Osteocyte (in vitro differentiated cells): ENCODE data around the gene ZNF827. TPM values are rescaled to one million over a fixed set of nuclear protein-coding genes. Genes with fewer than 3 reads are reported as not detected.

Experiments
- DNase-seq: peaks from one replicate; pipeline ENCODE4 v3.0.0; 2021; ENCODE audit warnings: mixed read lengths; ENCODE audit not compliant: unreplicated experiment; ENCODE audit errors: extremely low spot score
- H3K27ac Mint-ChIP-seq: one replicate; pipeline ENCODE4 v1.8.0; 2021; ENCODE audit warnings: mild to moderate bottlenecking, mixed read lengths; ENCODE audit not compliant: unreplicated experiment
- H3K27me3 Mint-ChIP-seq: one replicate; pipeline ENCODE4 v1.8.0; 2021; ENCODE audit warnings: mixed read lengths; ENCODE audit not compliant: unreplicated experiment
- H3K36me3 Mint-ChIP-seq: one replicate; pipeline ENCODE4 v1.8.0; 2021; ENCODE audit warnings: mixed read lengths; ENCODE audit not compliant: unreplicated experiment
- H3K4me1 Mint-ChIP-seq: one replicate; pipeline ENCODE4 v1.8.0; 2021; ENCODE audit warnings: mixed read lengths; ENCODE audit not compliant: unreplicated experiment
- H3K4me3 Mint-ChIP-seq: one replicate; pipeline ENCODE4 v1.8.0; 2021; ENCODE audit warnings: mild to moderate bottlenecking, moderate library complexity, mixed read lengths; ENCODE audit not compliant: unreplicated experiment
- H3K9me3 Mint-ChIP-seq: one replicate; pipeline ENCODE4 v1.8.0; 2021; ENCODE audit warnings: mixed read lengths; ENCODE audit not compliant: unreplicated experiment
- total RNA-seq: library from RNA; stranded (reverse); gene quantifications from 2 replicates; pipeline ENCODE4 v1.2.1, GENCODE V29; 2021
- TF ChIP-seq, protein P1 (sequence below): fragments of 200-600 bp; sonication (generic); IDR thresholded peaks from 2 replicates; pipeline ENCODE4 v1.5.0; 2021; ENCODE audit warnings: antibody characterized with exemption, mild to moderate bottlenecking, moderate library complexity

ZNF827 gene
- total RNA-seq, 1 donor from 2014 or later, result 22.5 TPM

DNA sequence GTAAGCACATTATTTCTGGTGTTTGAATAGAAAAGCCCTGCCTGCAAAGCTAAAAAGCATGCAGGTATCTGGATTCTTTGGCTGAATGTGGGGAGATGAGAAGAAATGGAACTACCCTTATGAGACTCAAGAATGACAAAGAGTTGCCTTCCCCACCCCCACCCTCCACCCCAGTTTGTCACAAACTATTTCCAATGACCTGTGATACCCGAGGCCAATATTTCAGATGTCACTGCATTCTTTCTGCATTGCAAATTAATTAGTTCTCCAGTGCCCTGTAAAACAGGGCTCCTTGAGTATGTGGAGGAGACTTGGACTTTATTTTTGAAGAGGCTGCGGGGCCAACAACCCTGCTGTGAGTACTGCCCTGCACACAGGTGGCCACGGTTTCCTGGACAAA lies 116.4 kb downstream of the ZNF827 start:
- peaks cover 13% of the 10 kb centered on the region for H3K36me3 Mint-ChIP-seq
- DNase-seq, result no peak
- H3K27me3 Mint-ChIP-seq, result no peaks in the 10 kb centered on the region
- no peak overlapping the region for H3K4me3 Mint-ChIP-seq
- no peak overlapping the region for H3K27ac Mint-ChIP-seq
- no peaks in the 10 kb centered on the region for H3K9me3 Mint-ChIP-seq
- TF ChIP-seq, protein P1, sequence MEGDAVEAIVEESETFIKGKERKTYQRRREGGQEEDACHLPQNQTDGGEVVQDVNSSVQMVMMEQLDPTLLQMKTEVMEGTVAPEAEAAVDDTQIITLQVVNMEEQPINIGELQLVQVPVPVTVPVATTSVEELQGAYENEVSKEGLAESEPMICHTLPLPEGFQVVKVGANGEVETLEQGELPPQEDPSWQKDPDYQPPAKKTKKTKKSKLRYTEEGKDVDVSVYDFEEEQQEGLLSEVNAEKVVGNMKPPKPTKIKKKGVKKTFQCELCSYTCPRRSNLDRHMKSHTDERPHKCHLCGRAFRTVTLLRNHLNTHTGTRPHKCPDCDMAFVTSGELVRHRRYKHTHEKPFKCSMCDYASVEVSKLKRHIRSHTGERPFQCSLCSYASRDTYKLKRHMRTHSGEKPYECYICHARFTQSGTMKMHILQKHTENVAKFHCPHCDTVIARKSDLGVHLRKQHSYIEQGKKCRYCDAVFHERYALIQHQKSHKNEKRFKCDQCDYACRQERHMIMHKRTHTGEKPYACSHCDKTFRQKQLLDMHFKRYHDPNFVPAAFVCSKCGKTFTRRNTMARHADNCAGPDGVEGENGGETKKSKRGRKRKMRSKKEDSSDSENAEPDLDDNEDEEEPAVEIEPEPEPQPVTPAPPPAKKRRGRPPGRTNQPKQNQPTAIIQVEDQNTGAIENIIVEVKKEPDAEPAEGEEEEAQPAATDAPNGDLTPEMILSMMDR, result no peak
- peaks cover 2% of the 10 kb centered on the region for H3K4me1 Mint-ChIP-seq

DNA sequence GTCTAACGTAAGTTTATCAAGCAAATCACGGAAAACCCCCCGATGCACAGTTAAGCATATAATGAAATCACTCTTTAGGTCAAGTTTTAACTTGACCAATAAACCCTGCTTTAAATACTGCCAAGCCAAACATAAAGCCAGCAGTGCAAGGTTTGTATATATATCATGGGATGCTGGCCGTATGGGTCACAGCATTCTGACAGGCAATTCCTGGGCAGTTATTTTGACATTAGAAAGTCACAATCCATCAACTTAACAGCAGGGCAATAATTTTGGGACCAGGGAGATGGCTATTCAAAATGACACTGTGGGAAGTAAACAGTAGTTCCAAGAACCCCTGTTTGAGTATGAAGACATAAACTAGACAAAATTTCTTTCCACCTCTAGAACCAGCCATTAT lies 116.9 kb downstream of the ZNF827 start:
- TF ChIP-seq, protein P1, result no peak
- peaks cover 15% of the 10 kb centered on the region for H3K36me3 Mint-ChIP-seq
- peaks cover 2% of the 10 kb centered on the region for H3K4me1 Mint-ChIP-seq
- H3K27ac Mint-ChIP-seq, result no peak overlapping the region
- H3K9me3 Mint-ChIP-seq, result no peaks in the 10 kb centered on the region
- H3K4me3 Mint-ChIP-seq, result no peak overlapping the region
- H3K27me3 Mint-ChIP-seq, result no peaks in the 10 kb centered on the region
- DNase-seq, result no peak

DNA sequence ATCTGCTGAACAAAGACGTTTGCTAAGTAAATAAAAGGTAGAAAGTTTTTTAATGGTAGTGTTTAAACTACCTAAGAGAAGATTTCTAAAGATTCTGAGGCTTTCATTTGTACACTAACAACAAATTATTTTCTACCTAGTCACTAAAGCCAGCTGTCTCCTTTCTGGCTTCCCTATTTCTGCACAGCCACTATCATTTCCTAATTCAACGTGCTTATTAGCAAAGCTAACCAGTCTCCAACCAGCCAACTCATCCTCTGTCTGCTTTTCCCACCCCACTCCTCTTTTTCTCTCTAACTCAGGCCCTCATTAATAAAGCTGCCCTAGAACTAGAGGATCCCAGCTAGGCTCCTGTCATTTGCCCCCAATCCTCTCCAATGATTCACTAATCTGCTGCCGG lies 118.2 kb downstream of the ZNF827 start:
- no peaks in the 10 kb centered on the region for H3K27me3 Mint-ChIP-seq
- no peak overlapping the region for H3K4me3 Mint-ChIP-seq
- no peaks in the 10 kb centered on the region for H3K9me3 Mint-ChIP-seq
- peaks cover 2% of the 10 kb centered on the region for H3K4me1 Mint-ChIP-seq
- H3K36me3 Mint-ChIP-seq, result peaks cover 16% of the 10 kb centered on the region
- no peak for DNase-seq
- TF ChIP-seq, protein P1, result no peak
- H3K27ac Mint-ChIP-seq, result no peak overlapping the region

DNA sequence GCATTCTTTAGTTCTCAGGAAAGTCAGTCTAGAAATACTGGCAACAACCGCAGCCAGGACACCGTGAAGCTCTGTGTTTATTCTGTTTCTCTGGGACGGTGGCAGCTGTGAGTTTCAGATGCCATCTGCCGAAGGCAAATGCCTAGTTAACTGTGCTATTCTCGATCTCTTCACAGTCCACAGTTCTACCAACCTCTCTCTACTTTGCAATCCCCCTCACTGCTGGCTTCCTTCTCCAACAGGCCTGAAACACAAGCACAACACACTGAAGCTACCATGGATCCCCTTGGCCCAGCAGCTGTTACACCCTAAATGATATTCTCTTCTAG lies 118.8 kb downstream of the ZNF827 start:
- DNase-seq, result no peak
- TF ChIP-seq, protein P1, result no peak
- H3K4me3 Mint-ChIP-seq, result no peak overlapping the region
- H3K9me3 Mint-ChIP-seq, result no peaks in the 10 kb centered on the region
- peaks cover 2% of the 10 kb centered on the region for H3K4me1 Mint-ChIP-seq
- no peaks in the 10 kb centered on the region for H3K27me3 Mint-ChIP-seq
- peaks cover 17% of the 10 kb centered on the region for H3K36me3 Mint-ChIP-seq
- H3K27ac Mint-ChIP-seq, result no peak overlapping the region

DNA sequence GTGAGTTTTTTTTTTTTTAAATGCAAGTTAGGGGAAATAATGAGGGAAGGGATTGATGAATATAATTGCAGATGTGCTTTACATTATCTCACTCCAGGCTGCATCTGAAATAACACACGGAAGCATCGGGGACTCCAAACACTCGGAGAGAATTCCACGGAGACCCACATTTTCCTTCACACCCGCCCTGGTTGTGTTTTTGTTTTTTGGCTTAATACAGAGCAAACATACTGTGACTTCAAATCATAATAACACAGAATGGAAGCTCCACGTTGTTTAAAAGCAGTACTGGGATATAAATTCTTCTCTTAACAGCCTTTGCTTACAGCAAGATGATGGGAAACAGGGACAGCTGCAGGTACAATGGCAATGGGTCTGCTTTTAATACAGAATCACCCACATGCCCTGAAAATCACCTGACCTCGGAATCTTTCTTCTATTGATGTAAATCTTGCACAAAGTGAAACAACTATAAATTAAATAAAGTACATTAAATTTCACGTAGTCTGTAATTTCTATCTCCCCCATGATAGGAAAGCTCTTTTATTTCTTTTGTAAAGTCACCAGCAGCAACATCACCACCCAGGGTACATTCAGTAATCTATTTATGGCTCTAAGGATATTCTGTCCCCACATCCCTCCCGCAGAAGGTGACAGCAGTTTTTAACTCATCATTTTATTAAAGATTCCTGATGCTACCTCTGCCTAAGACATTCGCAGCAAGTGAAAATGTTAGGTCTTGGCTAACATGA lies 119.3 kb downstream of the ZNF827 start:
- no peaks in the 10 kb centered on the region for H3K9me3 Mint-ChIP-seq

More for the DNA sequence above, 119.3 kb downstream of the ZNF827 start:
- Mint-ChIP-seq H3K4me3 (no peak overlapping the region), H3K27me3 (no peaks in the 10 kb centered on the region), H3K36me3 (peaks cover 16% of the 10 kb centered on the region), H3K4me1 (peaks cover 2% of the 10 kb centered on the region), H3K27ac (no peak overlapping the region)
- DNase-seq, result no peak
- TF ChIP-seq, protein P1, result no peak
